GM21737 (cell line): ENCODE data around the gene PCDHGB3.
"Not testable (repeated sequence)": the region's sequence is repeated elsewhere in the genome, so short reads cannot be mapped to it uniquely, and the experiment has no call there.

Experiments used
- ATAC-seq: cut with Tn5 transposase; IDR thresholded peaks from one replicate; pipeline ENCODE4 v1.9.1; 2021; ENCODE audit warnings: mild to moderate bottlenecking, moderate library complexity; ENCODE audit not compliant: unreplicated experiment

PCDHGB3 gene

DNA sequence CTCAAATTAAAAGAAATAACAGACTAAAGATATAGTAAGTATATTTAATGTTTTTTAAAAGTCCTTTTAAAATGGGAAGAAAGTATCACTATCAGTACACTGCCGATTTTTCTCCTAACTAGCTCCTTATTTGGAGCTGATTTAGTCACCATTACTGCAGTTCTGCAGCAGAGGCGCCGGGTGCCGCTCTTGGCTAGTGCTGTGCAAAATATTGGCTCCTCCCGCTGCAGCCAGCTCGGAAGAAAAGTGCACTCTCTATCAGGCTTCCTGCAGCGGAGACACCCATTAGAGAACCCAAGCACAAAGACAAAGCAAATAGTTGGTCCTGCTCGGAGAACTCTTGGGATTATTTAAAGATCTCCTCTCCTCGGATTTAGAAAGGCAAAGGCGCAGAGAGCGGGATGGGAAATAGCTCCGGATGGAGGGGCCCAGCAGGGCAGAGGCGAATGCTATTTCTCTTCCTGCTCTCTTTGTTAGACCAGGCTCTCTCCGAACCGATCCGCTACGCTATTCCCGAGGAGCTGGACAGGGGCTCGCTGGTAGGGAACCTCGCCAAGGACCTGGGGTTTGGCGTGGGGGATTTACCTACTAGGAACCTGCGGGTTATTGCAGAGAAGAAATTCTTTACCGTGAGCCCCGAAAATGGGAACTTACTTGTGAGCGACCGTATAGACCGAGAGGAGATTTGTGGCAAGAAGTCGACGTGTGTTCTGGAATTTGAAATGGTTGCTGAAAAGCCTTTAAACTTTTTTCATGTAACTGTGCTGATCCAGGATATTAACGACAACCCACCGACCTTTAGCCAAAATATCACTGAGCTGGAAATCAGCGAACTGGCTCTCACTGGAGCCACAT is at the start of gene PCDHGB3:
Gene PCDHGB3, plus strand, starts transcription at position 249 of the 855 bp plus-strand sequence. Its CDS starts 153 bp downstream, at position 402.
- ATAC-seq = peak; percentile 69

DNA sequence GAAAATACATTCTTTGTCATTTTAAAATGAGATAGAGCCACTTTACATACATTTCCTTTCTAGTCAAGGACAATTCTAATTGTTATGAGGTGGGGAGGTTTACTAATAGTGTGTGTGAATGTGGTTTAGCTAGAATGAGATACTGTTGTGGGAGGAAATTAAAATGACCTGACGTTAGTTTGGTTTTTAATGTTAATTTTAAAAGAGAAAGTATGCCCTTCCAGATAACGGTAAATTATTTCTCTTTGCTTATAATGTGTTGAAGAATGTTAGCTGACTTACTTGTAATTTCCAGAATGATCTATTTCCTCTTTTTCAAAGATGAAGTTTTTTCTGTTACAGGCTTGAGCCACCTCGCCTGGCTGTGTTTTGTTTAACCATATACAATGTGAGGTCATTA is 47.8 kb upstream of the PCDHGB3 start:
- ATAC-seq = no peak

DNA sequence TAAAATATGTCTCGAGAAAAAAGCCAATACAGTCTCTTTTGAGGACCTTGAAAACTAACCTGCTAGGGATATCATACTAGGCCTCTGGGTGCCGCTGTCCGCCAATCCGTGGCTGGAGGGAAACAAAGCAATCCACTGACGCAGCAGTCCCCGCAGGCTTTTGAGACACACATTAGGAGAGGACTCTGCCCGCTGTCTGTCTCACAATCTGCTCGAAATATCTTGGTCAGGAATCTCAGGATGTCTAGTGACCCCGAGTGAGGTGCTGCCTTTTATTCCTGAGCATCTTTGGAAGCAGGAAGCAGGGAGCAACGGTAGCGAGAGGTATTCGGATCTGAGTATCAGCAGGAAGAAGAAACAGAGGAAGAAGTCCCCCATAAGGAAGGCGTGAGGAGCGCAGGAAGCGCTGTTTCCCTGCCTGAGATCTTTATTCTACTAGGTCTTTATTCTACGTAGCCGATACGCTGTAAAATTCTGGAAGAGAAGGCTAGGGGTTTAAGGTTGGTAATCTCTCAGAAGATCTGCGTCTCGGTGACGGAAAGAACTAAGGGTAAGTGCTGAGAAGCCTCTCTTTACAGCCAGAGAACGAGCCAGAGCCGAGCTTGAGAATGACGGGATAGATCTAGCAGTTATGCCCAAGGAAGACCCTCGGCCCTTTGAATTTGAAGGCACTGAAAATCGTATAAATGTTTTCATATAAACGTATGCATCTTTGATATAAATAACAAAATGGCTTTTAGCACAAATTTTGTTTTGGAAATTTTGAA is 43.8 kb upstream of the PCDHGB3 start:
- ATAC-seq = no peak

DNA sequence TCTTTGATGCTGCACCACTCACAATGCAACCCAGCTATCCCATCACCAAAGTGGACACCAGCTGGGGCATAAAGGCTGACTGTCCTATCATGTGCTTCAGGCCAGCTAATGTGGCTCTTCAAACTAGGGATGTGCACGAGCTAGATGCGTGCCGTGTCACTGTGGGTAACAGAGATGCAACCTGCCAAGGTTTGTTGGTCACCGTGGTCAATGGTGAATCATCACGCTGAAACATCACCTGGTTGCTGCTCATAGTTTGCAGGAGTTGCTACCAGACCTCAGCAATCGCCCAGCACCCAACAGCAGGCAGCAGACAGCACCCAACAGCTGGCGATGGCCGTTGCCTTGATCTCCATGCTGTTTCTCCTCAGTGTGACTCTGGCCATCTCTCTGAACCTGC is 41.8 kb upstream of the PCDHGB3 start:
- ATAC-seq = no peak

DNA sequence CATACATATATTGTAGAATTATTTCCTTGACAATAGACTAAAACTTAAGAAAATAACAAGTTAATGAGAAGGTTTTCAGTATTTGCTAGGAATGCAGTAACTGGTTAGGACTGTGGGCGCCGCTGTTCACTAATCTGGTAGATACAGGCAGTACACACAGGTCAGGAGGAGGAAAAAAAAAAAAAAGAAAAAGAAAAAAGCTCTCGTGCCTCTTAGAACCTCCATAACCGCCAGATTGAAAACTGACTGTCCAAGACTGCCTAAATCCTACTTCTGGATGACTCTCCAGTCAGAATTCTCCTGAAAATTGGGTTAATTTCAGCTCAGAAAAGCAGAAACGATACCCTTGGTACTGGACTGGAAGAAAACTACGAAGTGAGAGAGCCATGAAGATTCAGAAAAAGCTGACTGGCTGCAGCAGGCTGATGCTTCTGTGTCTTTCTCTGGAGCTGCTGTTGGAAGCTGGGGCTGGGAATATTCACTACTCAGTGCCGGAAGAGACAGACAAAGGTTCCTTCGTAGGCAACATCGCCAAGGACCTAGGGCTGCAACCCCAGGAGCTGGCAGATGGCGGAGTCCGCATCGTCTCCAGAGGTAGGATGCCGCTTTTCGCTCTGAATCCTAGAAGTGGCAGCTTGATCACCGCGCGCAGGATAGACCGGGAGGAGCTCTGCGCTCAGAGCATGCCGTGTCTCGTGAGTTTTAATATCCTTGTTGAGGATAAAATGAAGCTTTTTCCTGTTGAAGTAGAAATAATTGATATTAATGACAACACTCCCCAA is 39.6 kb upstream of the PCDHGB3 start, which contains the start of gene PCDHGA1:
Gene PCDHGA1, plus strand, starts transcription at position 216 of the 782 bp plus-strand sequence.
- no peak for ATAC-seq

DNA sequence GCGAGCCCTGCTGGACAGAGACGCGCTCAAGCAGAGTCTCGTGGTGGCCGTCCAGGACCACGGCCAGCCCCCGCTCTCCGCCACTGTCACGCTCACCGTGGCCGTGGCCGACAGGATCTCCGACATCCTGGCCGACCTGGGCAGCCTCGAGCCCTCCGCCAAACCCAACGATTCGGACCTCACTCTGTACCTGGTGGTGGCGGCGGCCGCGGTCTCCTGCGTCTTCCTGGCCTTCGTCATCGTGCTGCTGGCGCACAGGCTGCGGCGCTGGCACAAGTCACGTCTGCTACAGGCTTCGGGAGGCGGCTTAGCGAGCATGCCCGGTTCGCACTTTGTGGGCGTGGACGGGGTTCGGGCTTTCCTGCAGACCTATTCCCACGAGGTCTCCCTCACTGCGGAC is 37.5 kb upstream of the PCDHGB3 start:
- ATAC-seq = not testable (repeated sequence)

DNA sequence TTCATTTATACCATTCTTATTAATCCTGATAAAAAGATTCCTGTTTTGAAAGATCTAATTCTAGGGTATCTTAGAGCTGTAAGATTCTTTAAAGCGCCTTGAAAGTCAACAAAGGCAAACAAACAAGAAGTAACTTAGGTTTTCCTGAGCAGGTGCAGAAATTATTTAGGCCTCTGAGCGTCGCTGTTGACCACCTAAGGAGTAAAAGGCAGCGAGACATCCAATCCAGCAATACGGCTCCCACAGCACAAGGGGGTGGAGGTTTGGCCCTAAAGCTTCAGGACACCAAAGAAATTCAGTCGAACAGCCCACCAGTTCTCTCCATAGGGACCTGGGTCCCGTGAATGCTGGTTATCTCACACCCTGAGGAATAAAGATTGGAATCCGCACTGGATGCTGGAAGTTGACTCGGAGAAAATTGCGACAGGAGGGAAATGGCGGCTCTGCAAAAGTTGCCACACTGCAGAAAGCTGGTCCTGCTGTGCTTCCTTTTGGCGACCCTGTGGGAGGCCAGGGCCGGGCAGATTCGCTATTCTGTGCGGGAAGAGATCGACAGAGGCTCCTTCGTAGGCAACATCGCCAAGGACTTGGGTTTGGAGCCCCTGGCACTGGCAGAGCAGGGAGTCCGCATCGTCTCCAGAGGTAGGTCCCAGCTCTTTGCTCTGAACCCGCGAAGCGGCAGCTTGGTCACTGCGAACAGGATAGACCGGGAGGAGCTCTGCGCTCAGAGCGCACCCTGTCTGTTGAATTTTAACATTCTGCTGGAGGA is 31.3 kb upstream of the PCDHGB3 start, which contains the start of gene PCDHGA2:
Gene PCDHGA2, plus strand, starts transcription at position 223 of the 769 bp plus-strand sequence.
- no peak for ATAC-seq

DNA sequence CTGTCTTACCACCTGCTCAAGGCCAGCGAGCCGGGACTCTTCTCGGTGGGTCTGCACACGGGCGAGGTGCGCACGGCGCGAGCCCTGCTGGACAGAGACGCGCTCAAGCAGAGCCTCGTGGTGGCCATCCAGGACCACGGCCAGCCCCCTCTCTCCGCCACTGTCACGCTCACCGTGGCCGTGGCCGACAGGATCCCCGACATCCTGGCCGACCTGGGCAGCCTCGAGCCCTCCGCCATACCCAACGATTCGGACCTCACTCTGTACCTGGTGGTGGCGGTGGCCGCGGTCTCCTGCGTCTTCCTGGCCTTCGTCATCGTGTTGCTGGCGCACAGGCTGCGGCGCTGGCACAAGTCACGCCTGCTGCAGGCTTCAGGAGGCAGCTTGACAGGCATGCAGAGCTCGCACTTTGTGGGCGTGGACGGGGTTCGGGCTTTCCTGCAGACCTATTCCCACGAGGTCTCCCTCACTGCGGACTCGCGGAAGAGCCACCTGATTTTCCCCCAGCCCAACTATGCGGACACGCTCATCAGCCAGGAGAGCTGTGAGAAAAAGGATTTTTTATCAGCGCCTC is 29.2 kb upstream of the PCDHGB3 start:
- not testable (repeated sequence) for ATAC-seq

DNA sequence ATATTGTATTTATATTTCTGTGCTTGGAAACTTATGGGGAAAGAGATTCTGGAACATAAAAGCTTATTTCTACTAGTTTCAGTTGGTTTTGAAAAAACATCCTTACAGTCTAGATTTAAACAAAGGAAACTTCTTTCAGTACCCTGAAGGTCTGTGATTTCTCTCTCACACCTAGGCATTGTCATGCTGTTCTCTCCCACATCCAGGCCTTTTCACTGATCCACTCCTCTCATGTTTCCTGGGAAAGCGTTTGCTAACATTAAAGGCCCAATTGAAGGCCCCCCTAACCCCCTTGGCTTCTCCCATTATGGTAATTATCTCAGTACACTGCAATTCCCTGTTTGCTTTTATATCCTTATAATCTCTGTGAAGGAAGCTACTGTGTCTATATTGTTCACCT is 27.3 kb upstream of the PCDHGB3 start:
- ATAC-seq = no peak

DNA sequence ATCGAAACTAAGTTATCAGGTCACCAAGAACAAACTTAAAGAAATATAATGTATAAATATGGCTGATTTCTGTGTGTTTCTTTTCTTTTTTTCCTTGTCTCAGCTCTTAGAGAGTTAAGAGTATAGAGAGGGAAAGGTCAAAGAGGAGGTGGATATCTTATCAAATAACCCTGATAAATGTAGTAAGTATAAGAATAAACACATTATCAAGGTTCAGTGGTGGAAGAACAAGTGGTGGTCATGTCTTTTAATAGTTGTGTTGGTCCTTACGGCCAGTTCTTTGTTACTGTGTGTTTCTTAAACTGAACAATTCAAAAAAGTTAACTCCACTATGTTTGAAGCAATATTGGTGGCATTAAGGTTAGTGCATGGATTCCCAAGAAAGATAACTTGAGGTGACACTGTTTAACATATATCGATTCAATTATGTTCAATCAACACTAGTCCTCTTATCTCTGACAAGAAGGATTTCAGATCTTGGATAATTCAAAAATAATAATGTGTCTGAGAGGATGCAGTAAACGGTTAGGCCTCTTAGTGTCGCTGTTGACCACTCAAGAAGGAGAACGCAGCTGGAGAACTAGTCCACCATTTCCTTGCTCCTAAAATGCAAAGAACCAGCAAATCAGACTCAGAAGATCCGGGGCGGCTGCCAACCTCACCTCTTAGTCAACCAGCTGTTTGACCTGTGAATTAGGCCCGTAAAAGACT is 26.6 kb upstream of the PCDHGB3 start, which contains the start of gene PCDHGA3:
Gene PCDHGA3, plus strand, starts transcription at position 588 of the 711 bp plus-strand sequence. CDS start 205 bp downstream, outside the sequence.
- ATAC-seq = no peak

DNA sequence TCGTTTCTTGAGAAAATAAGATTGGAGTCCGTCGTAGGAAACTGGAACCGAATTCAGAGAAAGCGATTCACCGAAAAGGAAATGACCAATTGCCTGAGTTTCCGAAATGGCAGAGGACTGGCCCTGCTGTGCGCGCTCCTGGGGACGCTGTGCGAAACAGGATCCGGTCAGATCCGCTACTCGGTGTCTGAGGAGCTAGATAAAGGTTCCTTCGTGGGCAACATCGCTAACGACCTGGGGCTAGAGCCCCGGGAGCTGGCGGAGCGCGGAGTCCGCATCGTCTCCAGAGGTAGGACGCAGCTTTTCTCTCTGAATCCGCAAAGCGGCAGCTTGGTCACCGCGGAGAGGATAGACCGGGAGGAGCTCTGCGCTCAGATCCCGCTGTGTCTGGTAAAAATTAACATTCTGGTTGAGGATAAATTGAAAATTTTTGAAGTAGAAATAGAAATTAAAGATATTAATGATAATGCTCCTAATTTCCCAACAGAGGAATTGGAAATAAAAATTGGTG is 26.0 kb upstream of the PCDHGB3 start:
- ATAC-seq = no peak

DNA sequence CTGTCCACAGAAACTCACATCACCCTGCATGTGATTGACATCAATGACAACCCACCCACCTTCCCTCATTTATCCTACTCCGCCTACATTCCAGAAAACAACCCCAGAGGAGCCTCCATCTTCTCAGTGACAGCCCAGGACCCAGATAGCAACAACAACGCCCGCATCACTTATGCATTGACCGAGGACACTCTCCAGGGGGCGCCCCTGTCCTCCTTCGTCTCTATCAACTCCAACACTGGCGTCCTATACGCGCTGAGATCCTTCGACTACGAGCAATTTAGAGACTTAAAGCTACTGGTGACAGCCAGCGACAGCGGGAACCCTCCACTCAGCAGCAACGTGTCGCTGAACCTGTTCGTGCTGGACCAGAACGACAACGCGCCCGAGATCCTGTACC is 24.7 kb upstream of the PCDHGB3 start:
- no peak for ATAC-seq

DNA sequence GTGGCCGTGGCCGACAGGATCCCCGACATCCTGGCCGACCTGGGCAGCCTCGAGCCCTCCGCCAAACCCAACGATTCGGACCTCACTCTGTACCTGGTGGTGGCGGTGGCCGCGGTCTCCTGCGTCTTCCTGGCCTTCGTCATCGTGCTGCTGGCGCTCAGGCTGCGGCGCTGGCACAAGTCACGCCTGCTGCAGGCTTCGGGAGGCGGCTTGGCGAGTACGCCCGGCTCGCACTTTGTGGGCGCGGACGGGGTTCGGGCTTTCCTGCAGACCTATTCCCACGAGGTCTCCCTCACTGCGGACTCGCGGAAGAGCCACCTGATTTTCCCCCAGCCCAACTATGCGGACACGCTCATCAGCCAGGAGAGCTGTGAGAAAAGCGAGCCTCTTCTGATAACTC is 24.0 kb upstream of the PCDHGB3 start:
- not testable (repeated sequence) for ATAC-seq

DNA sequence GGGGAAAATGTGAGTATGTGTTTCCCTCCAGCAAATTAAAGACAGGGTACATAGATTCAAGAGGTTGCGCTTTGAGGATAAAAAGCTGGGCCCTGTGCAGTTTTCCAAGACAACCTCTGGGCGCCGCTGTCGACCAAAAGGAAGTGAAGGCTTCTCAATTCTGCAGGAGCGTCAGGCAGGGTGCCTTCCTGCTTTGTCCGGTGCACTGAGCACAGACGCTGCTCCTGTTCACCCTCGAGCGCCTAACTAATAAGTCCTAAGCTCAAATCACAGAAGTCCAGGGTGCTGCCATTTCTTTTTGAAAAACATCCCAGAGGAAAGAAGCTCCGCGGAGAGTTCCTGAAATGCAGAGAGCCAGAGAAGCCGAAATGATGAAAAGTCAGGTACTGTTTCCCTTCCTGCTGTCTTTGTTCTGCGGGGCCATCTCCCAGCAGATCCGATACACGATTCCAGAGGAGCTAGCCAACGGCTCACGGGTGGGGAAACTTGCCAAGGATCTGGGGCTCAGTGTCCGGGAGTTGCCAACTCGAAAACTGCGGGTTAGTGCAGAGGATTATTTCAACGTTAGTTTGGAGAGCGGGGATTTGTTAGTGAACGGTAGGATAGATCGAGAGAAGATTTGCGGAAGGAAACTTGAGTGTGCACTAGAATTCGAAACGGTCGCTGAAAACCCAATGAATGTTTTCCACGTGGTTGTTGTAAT is 20.0 kb upstream of the PCDHGB3 start, which contains the start of gene PCDHGB1:
Gene PCDHGB1, plus strand, starts transcription at position 183 of the 703 bp plus-strand sequence. Its CDS starts 162 bp downstream, at position 345.
- no peak for ATAC-seq

DNA sequence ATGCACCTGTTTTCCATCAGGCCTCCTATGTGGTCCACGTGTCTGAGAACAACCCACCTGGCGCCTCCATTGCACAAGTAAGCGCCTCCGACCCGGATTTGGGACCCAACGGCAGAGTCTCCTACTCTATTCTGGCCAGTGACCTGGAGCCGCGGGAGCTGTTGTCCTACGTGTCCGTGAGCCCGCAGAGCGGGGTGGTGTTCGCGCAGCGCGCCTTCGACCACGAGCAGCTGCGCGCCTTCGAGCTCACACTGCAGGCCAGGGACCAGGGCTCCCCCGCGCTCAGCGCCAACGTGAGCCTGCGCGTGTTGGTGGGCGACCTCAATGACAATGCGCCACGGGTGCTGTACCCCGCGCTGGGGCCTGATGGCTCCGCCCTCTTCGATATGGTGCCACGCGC is 18.5 kb upstream of the PCDHGB3 start:
- ATAC-seq = no peak

DNA sequence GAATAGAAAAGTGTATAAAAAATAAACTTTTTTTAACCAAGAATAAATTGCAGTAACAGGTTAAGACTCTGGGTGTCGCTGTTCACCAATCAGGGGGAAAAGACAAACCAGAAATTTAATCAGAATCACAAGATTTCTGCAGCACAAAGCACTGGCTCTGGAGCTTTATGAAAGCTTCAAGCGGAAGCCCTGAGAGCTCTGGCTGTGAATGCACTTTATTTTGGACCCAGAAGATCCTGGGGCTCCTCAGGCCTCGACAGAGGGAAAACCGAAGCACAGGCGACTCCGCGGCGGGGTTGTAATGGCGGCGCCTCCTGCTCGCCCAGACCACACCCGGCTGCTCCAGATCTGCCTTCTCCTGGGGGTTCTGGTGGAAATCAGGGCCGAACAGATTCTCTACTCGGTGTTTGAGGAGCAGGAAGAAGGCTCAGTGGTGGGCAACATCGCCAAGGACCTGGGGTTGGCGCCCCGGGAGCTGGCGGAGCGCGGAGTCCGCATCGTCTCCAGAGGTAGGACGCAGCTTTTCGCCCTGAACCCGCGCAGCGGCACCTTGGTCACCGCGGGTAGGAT is 15.1 kb upstream of the PCDHGB3 start, which contains the start of gene PCDHGA4:
Gene PCDHGA4, plus strand, starts transcription at position 122 of the 570 bp plus-strand sequence. Its CDS starts 87 bp downstream, at position 209.
- no peak for ATAC-seq

DNA sequence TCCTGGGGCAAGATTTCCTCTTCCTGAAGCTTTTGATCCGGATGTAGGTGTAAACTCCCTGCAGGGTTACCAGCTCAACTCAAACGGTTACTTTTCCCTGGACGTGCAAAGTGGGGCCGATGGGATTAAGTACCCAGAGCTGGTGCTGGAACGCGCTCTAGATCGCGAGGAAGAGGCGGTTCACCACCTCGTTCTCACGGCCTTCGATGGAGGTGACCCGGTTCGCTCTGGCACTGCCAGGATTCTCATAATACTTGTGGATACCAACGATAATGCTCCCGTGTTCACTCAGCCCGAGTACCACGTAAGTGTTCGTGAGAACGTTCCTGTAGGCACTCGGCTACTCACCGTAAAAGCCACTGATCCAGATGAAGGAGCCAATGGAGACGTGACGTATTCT is 14.4 kb upstream of the PCDHGB3 start:
- no peak for ATAC-seq

DNA sequence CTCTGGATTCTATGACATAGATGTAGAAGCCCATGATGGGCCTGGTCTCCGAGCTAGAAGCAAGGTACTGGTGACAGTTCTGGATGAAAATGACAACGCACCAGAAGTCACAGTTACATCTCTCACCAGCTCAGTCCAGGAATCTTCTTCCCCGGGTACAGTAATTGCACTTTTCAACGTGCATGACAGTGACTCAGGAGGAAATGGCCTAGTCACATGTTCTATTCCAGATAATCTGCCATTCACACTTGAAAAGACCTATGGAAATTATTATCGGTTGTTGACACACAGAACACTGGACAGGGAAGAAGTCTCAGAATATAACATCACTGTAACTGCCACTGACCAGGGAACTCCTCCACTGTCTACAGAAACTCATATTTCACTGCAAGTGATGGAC is 13.9 kb upstream of the PCDHGB3 start:
- ATAC-seq = no peak
